Mesenchymal stem cell (in vitro differentiated cells and primary cell): ENCODE data around the gene CSTPP1.
"Not testable (repeated sequence)": the region's sequence is repeated elsewhere in the genome, so short reads cannot be mapped to it uniquely, and the experiment has no call there.

ENCODE experiments used
- DNase-seq: peaks from one replicate; pipeline ENCODE4 v3.0.0-alpha.2; 2013
- H2AFZ ChIP-seq: one replicate; pipeline ENCODE4 v1.6.1; 2013; ENCODE audit warnings: low read depth, mild to moderate bottlenecking, control low read depth, inconsistent platforms, low read length, moderate library complexity
- H2AK5ac ChIP-seq: 2 replicates; pipeline ENCODE4 v1.6.1; 2013; ENCODE audit warnings: low read length, moderate library complexity, mild to moderate bottlenecking, inconsistent platforms; ENCODE audit not compliant: severe bottlenecking
- H2BK120ac ChIP-seq: one replicate; pipeline ENCODE4 v1.6.1; 2013; ENCODE audit warnings: low read depth, mild to moderate bottlenecking, inconsistent platforms, low read length, moderate library complexity
- H2BK12ac ChIP-seq, 2 experiments: one replicate each; pipeline ENCODE4 v1.6.1; 2013; ENCODE audit warnings: inconsistent platforms in 2 of 2, low read length in 2 of 2, mild to moderate bottlenecking in 2 of 2, moderate library complexity in 2 of 2, control low read depth in 1 of 2
- H2BK15ac ChIP-seq: one replicate; pipeline ENCODE4 v1.6.1; 2013; ENCODE audit warnings: mild to moderate bottlenecking, low read depth, inconsistent platforms; ENCODE audit not compliant: poor library complexity, severe bottlenecking
- H2BK5ac ChIP-seq: 2 replicates; pipeline ENCODE4 v1.6.1; 2013; ENCODE audit warnings: low read depth, mild to moderate bottlenecking, low read length, control low read depth, inconsistent platforms; ENCODE audit not compliant: poor library complexity, severe bottlenecking
- H3K14ac ChIP-seq, 2 experiments: one replicate each; pipeline ENCODE4 v1.6.1; 2013; ENCODE audit warnings: inconsistent platforms in 2 of 2, low read length in 2 of 2, control low read depth in 1 of 2, mild to moderate bottlenecking in 1 of 2, moderate library complexity in 1 of 2
- H3K18ac ChIP-seq, 2 experiments: one replicate each; pipeline ENCODE4 v1.6.1; 2013; ENCODE audit warnings: inconsistent platforms in 2 of 2, low read length in 2 of 2, control low read depth in 1 of 2, low read depth in 1 of 2, mild to moderate bottlenecking in 1 of 2
- H3K23ac ChIP-seq, 2 experiments: one replicate each; pipeline ENCODE4 v1.6.1; 2013; ENCODE audit warnings: inconsistent platforms in 2 of 2, low read length in 2 of 2, mild to moderate bottlenecking in 2 of 2, moderate library complexity in 2 of 2, control low read depth in 1 of 2
- H3K27ac ChIP-seq: 2 replicates; pipeline ENCODE4 v1.5.1; 2013; ENCODE audit warnings: mild to moderate bottlenecking, moderate library complexity, low read length, control low read depth, inconsistent platforms; ENCODE audit not compliant: poor library complexity, severe bottlenecking
- H3K27me3 ChIP-seq, 2 experiments: 2 replicates each; pipeline versions ENCODE4 v1.6.1 to v1.7.0; 2013; ENCODE audit warnings: low read length in 2 of 2, mild to moderate bottlenecking in 2 of 2, moderate library complexity in 2 of 2, control low read depth in 1 of 2, inconsistent platforms in 1 of 2; ENCODE audit not compliant: control insufficient read depth in 1 of 2, insufficient read depth in 1 of 2
- H3K36me3 ChIP-seq, 2 experiments: 2 replicates each; pipeline versions ENCODE4 v1.6.1 to v1.7.0; 2013; ENCODE audit warnings: low read length in 2 of 2, control low read depth in 1 of 2, inconsistent platforms in 1 of 2, low read depth in 1 of 2, mild to moderate bottlenecking in 1 of 2; ENCODE audit not compliant: insufficient read depth in 2 of 2, control insufficient read depth in 1 of 2
- H3K4ac ChIP-seq, 2 experiments: one replicate each; pipeline ENCODE4 v1.6.1; 2013; ENCODE audit warnings: inconsistent platforms in 2 of 2, low read length in 2 of 2, mild to moderate bottlenecking in 2 of 2, moderate library complexity in 2 of 2, control low read depth in 1 of 2, low read depth in 1 of 2
- H3K4me1 ChIP-seq: 2 replicates; pipeline ENCODE4 v1.6.1; 2013; ENCODE audit warnings: low read depth, low read length, control low read depth; ENCODE audit not compliant: control insufficient read depth, insufficient read depth
- H3K4me2 ChIP-seq: 2 replicates; pipeline ENCODE4 v1.6.1; 2013; ENCODE audit warnings: low read length, mild to moderate bottlenecking, inconsistent platforms; ENCODE audit not compliant: poor library complexity, severe bottlenecking
- H3K4me3 ChIP-seq, 2 experiments: 2 replicates each; pipeline versions ENCODE4 v1.5.1 to v1.7.0; 2013; ENCODE audit warnings: low read length in 2 of 2, mild to moderate bottlenecking in 2 of 2, control low read depth in 1 of 2, low read depth in 1 of 2; ENCODE audit not compliant: insufficient read depth in 1 of 2
- H3K79me1 ChIP-seq: replicated peaks from 2 replicates; pipeline ENCODE4 v1.6.1; 2013; ENCODE audit warnings: mild to moderate bottlenecking, control low read depth, low read length, inconsistent platforms; ENCODE audit not compliant: poor library complexity, severe bottlenecking
- H3K9ac ChIP-seq: 2 replicates; pipeline ENCODE4 v1.7.0; 2013; ENCODE audit warnings: mild to moderate bottlenecking, low read length, moderate library complexity
- H3K9me3 ChIP-seq: 2 replicates; pipeline ENCODE4 v1.7.0; 2013; ENCODE audit warnings: mild to moderate bottlenecking, low read length; ENCODE audit not compliant: control insufficient read depth
- H4K8ac ChIP-seq: one replicate; pipeline ENCODE4 v1.6.1; 2013; ENCODE audit warnings: inconsistent platforms, mild to moderate bottlenecking, low read length, moderate library complexity
- H4K91ac ChIP-seq: one replicate; pipeline ENCODE4 v1.6.1; 2013; ENCODE audit warnings: mild to moderate bottlenecking, low read length, inconsistent platforms
- WGBS: methylation state at CpG from one replicate; pipeline ENCODE4 v1.1.7; 2013; ENCODE audit warnings: mixed read lengths; 5-methylcytosine and 5-hydroxymethylcytosine counted together

Gene CSTPP1

GRCh38 chr11:47201015-47201414, 264.5 kb downstream of the CSTPP1 start:
- no peak overlapping the region for H2BK15ac ChIP-seq
- no peak overlapping the region for H2BK5ac ChIP-seq
- no peak overlapping the region for H3K27ac ChIP-seq
- no peak overlapping the region for H2BK12ac ChIP-seq
- H3K27me3 ChIP-seq, result peaks cover 0 to 23% of the 10 kb centered on the region in 2 experiments
- H3K36me3 ChIP-seq, result no peaks in the 10 kb centered on the region
- no peak overlapping the region for H3K9ac ChIP-seq
- H2BK120ac ChIP-seq, result no peak overlapping the region
- no peak overlapping the region for H3K18ac ChIP-seq
- no peak overlapping the region for H3K4me3 ChIP-seq
- H3K4me2 ChIP-seq, result no peak overlapping the region
- H3K4ac ChIP-seq, result no peak overlapping the region
- H2AFZ ChIP-seq, result no peak overlapping the region
- H2AK5ac ChIP-seq, result no peak overlapping the region
- H3K23ac ChIP-seq, result no peak overlapping the region
- H3K9me3 ChIP-seq, result no peaks in the 10 kb centered on the region
- H4K91ac ChIP-seq, result no peak overlapping the region
- no peaks in the 10 kb centered on the region for H3K4me1 ChIP-seq
- 83% methylated on average over 4 of the region's 4 CpGs for WGBS
- DNase-seq, result no peak
- H4K8ac ChIP-seq, result no peak overlapping the region
- H3K14ac ChIP-seq, result no peak overlapping the region
- H3K79me1 ChIP-seq, result no peaks in the 10 kb centered on the region

GRCh38 chr11:47202576-47202975, 266.0 kb downstream of the CSTPP1 start:
- WGBS, result 84% methylated on average over 5 of the region's 5 CpGs
- no peak overlapping the region for H2BK120ac ChIP-seq
- peaks cover 0 to 23% of the 10 kb centered on the region in 2 experiments for H3K27me3 ChIP-seq
- H3K9ac ChIP-seq, result no peak overlapping the region
- no peaks in the 10 kb centered on the region for H3K9me3 ChIP-seq
- no peak overlapping the region for H4K8ac ChIP-seq
- H3K4me3 ChIP-seq, result no peak overlapping the region
- H2AFZ ChIP-seq, result no peak overlapping the region
- H3K14ac ChIP-seq, result no peak overlapping the region
- H3K4me1 ChIP-seq, result no peaks in the 10 kb centered on the region
- no peaks in the 10 kb centered on the region for H3K36me3 ChIP-seq
- H2BK12ac ChIP-seq, result no peak overlapping the region
- no peak overlapping the region for H3K23ac ChIP-seq
- H3K27ac ChIP-seq, result no peak overlapping the region
- H4K91ac ChIP-seq, result no peak overlapping the region
- no peak overlapping the region for H2BK15ac ChIP-seq
- no peak overlapping the region for H2AK5ac ChIP-seq
- H3K4me2 ChIP-seq, result no peak overlapping the region
- no peaks in the 10 kb centered on the region for H3K79me1 ChIP-seq
- H3K18ac ChIP-seq, result no peak overlapping the region
- no peak for DNase-seq
- H3K4ac ChIP-seq, result no peak overlapping the region
- no peak overlapping the region for H2BK5ac ChIP-seq

GRCh38 chr11:47204637-47204989, 268.1 kb downstream of the CSTPP1 start:
- no peak overlapping the region for H3K27ac ChIP-seq
- H3K27me3 ChIP-seq, result peaks cover 0 to 18% of the 10 kb centered on the region in 2 experiments
- H3K9me3 ChIP-seq, result no peaks in the 10 kb centered on the region
- H3K9ac ChIP-seq, result peak overlapping the region; percentile 22
- peak overlapping the region; percentile 34 for H2BK120ac ChIP-seq
- DNase-seq, result peak; percentile 72
- 47% methylated on average over 2 of the region's 2 CpGs for WGBS
- H2BK15ac ChIP-seq, result no peak overlapping the region
- H3K18ac ChIP-seq, result peak overlapping the region in 1 of 2 experiments; percentile 28
- no peak overlapping the region for H4K8ac ChIP-seq
- H2BK12ac ChIP-seq, result no peak overlapping the region
- H3K79me1 ChIP-seq, result no peaks in the 10 kb centered on the region
- no peak overlapping the region for H3K4ac ChIP-seq
- no peaks in the 10 kb centered on the region for H3K36me3 ChIP-seq
- H3K4me1 ChIP-seq, result no peaks in the 10 kb centered on the region
- no peak overlapping the region for H2BK5ac ChIP-seq
- H4K91ac ChIP-seq, result no peak overlapping the region
- no peak overlapping the region for H3K4me2 ChIP-seq
- H3K23ac ChIP-seq, result no peak overlapping the region
- no peak overlapping the region for H2AK5ac ChIP-seq
- H2AFZ ChIP-seq, result no peak overlapping the region
- H3K14ac ChIP-seq, result no peak overlapping the region
- peak overlapping the region in 1 of 2 experiments; percentile 3 for H3K4me3 ChIP-seq

GRCh38 chr11:47206577-47206976, 270.0 kb downstream of the CSTPP1 start:
- H2BK15ac ChIP-seq, H2AFZ ChIP-seq, H3K79me1 ChIP-seq, H3K4me2 ChIP-seq, H3K9ac ChIP-seq, H3K9me3 ChIP-seq, DNase-seq, H4K8ac ChIP-seq, H3K4me3 ChIP-seq, H3K18ac ChIP-seq, H2BK120ac ChIP-seq, H4K91ac ChIP-seq, H3K4ac ChIP-seq, H2AK5ac ChIP-seq, H2BK5ac ChIP-seq, H3K27ac ChIP-seq, H3K23ac ChIP-seq, H2BK12ac ChIP-seq, H3K36me3 ChIP-seq, H3K4me1 ChIP-seq, H3K14ac ChIP-seq: not testable (repeated sequence)
- peaks cover 0 to 12% of the 10 kb centered on the region in 2 experiments for H3K27me3 ChIP-seq
- WGBS, result 90% methylated on average over 3 of the region's 5 CpGs
